ENCODE results near the gene NCLN.

The NCLN gene

GRCh38 chr19:3185461-3186159, at the start of gene NCLN:
Gene NCLN, plus strand, starts transcription at chr19:3185930. Its CDS starts 101 bp downstream, at chr19:3186031.
- Histone ChIP-seq H3K27ac (peak within 1 kb of the TSS; percentile 81 to 97 (median 92)), H3K9ac (peak within 1 kb of the TSS; percentile 89 to 99 (median 95)), H3K27me3 (no peaks in the 10 kb centered on the region), H3K36me3 (peaks cover 0 to 74% (median 34%) of the 10 kb centered on the region in 11 experiments; a peak in 17 of 22 replicates), H4K20me1 (peaks cover 0 to 92% (median 88%) of the 10 kb centered on the region in 11 experiments; a peak in 19 of 22 replicates), H3K4me3 (peak within 1 kb of the TSS; percentile 89 to 100 (median 98)), H3K4me1 (peaks cover 72 to 82% (median 80%) of the 10 kb centered on the region in 10 experiments), H3K4me2 (peak within 1 kb of the TSS; percentile 89 to 100 (median 99)), H3K9me3 (replicated peaks in 1 of 11) (no peaks in the 10 kb centered on the region)
- no peak for TF ChIP-seq Cebpa-rat (IDR thresholded peaks at IDR 0.05)

- no peak for TF ChIP-seq Cebpa-rat (IDR thresholded peaks at IDR 0.05)
- Histone ChIP-seq H3K4me3 (peak within 1 kb of the TSS; percentile 83 to 100 (median 99)), H3K4me2 (peak within 1 kb of the TSS; percentile 81 to 97 (median 93)), H3K27me3 (no peaks in the 10 kb centered on the region), H4K20me1 (no peaks in the 10 kb centered on the region; a peak in 1 of 22 replicates), H3K9ac (peak within 1 kb of the TSS; percentile 95 to 100 (median 98)), H3K27ac (peak within 1 kb of the TSS; percentile 93 to 99 (median 98)), H3K36me3 (peaks cover 0 to 27% (median 16%) of the 10 kb centered on the region in 11 experiments; a peak in 14 of 22 replicates), H3K4me1 (peaks cover 68 to 88% (median 80%) of the 10 kb centered on the region in 10 experiments), H3K9me3 (replicated peaks in 1 of 11) (peaks cover 0 to 14% (median 0%) of the 10 kb centered on the region in 11 experiments; a peak in 3 of 22 replicates)
These were observed 49.6 kb upstream of the NCLN start, which contains the start of gene GNA15 for GRCh38 chr19:3135961-3136683. Gene GNA15, plus strand, starts transcription at chr19:3136033. Its CDS starts 418 bp downstream, at chr19:3136451.

- Histone ChIP-seq H3K27me3 (no peaks in the 10 kb centered on the region), H3K9ac (peak overlapping the region; percentile 95 to 100 (median 98)), H3K36me3 (peaks cover 0 to 27% (median 16%) of the 10 kb centered on the region in 11 experiments; a peak in 14 of 22 replicates), H3K27ac (peak overlapping the region; percentile 93 to 99 (median 98)), H4K20me1 (no peaks in the 10 kb centered on the region; a peak in 1 of 22 replicates), H3K4me3 (peak overlapping the region; percentile 83 to 100 (median 99)), H3K4me2 (peak overlapping the region; percentile 81 to 97 (median 93)), H3K9me3 (replicated peaks in 1 of 11) (peaks cover 0 to 14% (median 0%) of the 10 kb centered on the region in 11 experiments; a peak in 3 of 22 replicates), H3K4me1 (peaks cover 68 to 89% (median 80%) of the 10 kb centered on the region in 10 experiments)
- TF ChIP-seq Cebpa-rat (IDR thresholded peaks at IDR 0.05), result no peak
These were observed 49.1 kb upstream of the NCLN start for GRCh38 chr19:3136684-3137055.

GRCh38 chr19:3137119-3137518, 48.6 kb upstream of the NCLN start:
- peak overlapping the region; percentile 93 to 99 (median 98) for H3K27ac ChIP-seq
- H3K4me1 ChIP-seq, result peaks cover 65 to 89% (median 80%) of the 10 kb centered on the region in 10 experiments
- peaks cover 0 to 14% (median 0%) of the 10 kb centered on the region in 11 experiments; a peak in 3 of 22 replicates for H3K9me3 ChIP-seq (replicated peaks in 1 of 11)
- peak overlapping the region; percentile 95 to 100 (median 98) for H3K9ac ChIP-seq
- no peaks in the 10 kb centered on the region; a peak in 1 of 22 replicates for H4K20me1 ChIP-seq
- peak overlapping the region; percentile 81 to 97 (median 93) for H3K4me2 ChIP-seq
- TF ChIP-seq Cebpa-rat (IDR thresholded peaks at IDR 0.05), result no peak
- H3K4me3 ChIP-seq, result peak overlapping the region; percentile 83 to 100 (median 99)
- H3K36me3 ChIP-seq, result peaks cover 0 to 27% (median 16%) of the 10 kb centered on the region in 11 experiments; a peak in 14 of 22 replicates
- no peaks in the 10 kb centered on the region for H3K27me3 ChIP-seq

- Histone ChIP-seq H3K4me2 (peak overlapping the region; percentile 81 to 97 (median 93)), H3K9ac (peak overlapping the region; percentile 95 to 100 (median 98); a peak in 20 of 22 replicates), H4K20me1 (no peaks in the 10 kb centered on the region; a peak in 1 of 22 replicates), H3K27me3 (no peaks in the 10 kb centered on the region), H3K36me3 (peaks cover 0 to 27% (median 16%) of the 10 kb centered on the region in 11 experiments; a peak in 14 of 22 replicates), H3K9me3 (replicated peaks in 1 of 11) (peaks cover 0 to 14% (median 0%) of the 10 kb centered on the region in 11 experiments; a peak in 3 of 22 replicates), H3K27ac (peak overlapping the region; percentile 35 to 99 (median 96); a peak in 21 of 22 replicates), H3K4me1 (peaks cover 66 to 89% (median 80%) of the 10 kb centered on the region in 10 experiments), H3K4me3 (peak overlapping the region; percentile 83 to 100 (median 99))
- no peak for TF ChIP-seq Cebpa-rat (IDR thresholded peaks at IDR 0.05)
These were observed 47.5 kb upstream of the NCLN start for GRCh38 chr19:3138268-3138667.

- Histone ChIP-seq H3K36me3 (peaks cover 0 to 27% (median 18%) of the 10 kb centered on the region in 11 experiments; a peak in 14 of 22 replicates), H3K9ac (peak overlapping the region; percentile 75 to 90 (median 81); a peak in 21 of 22 replicates), H3K27ac (peak overlapping the region; percentile 82 to 99 (median 94)), H4K20me1 (no peaks in the 10 kb centered on the region; a peak in 1 of 22 replicates), H3K4me2 (peak overlapping the region; percentile 71 to 97 (median 84)), H3K4me1 (peaks cover 68 to 91% (median 82%) of the 10 kb centered on the region in 10 experiments), H3K9me3 (replicated peaks in 1 of 11) (peaks cover 0 to 14% (median 0%) of the 10 kb centered on the region in 11 experiments; a peak in 3 of 22 replicates), H3K4me3 (peak overlapping the region in 7 of 10 experiments; percentile 4 to 93 (median 34); a peak in 9 of 20 replicates), H3K27me3 (no peaks in the 10 kb centered on the region)
- no peak for TF ChIP-seq Cebpa-rat (IDR thresholded peaks at IDR 0.05)
These were observed 45.1 kb upstream of the NCLN start for GRCh38 chr19:3140667-3141038.

GRCh38 chr19:3142292-3142670, 43.4 kb upstream of the NCLN start:
- Histone ChIP-seq H3K4me3 (peak overlapping the region in 5 of 10 experiments; percentile 4 to 53 (median 27); a peak in 8 of 20 replicates), H3K27ac (peak overlapping the region; percentile 82 to 99 (median 94)), H3K4me2 (peak overlapping the region; percentile 71 to 97 (median 84)), H3K27me3 (no peaks in the 10 kb centered on the region), H4K20me1 (peaks cover 0 to 10% (median 0%) of the 10 kb centered on the region in 11 experiments; a peak in 4 of 22 replicates), H3K9ac (peak overlapping the region; percentile 75 to 90 (median 81)), H3K36me3 (peaks cover 9 to 41% (median 26%) of the 10 kb centered on the region in 11 experiments; a peak in 16 of 22 replicates), H3K4me1 (peaks cover 82 to 100% (median 90%) of the 10 kb centered on the region in 10 experiments), H3K9me3 (replicated peaks in 1 of 11) (peaks cover 0 to 14% (median 0%) of the 10 kb centered on the region in 11 experiments; a peak in 3 of 22 replicates)
- no peak for TF ChIP-seq Cebpa-rat (IDR thresholded peaks at IDR 0.05)

GRCh38 chr19:3142781-3143337, 42.9 kb upstream of the NCLN start:
- Histone ChIP-seq H3K4me3 (peak overlapping the region in 5 of 10 experiments; percentile 4 to 53 (median 17); a peak in 6 of 20 replicates), H3K4me1 (peaks cover 83 to 100% (median 93%) of the 10 kb centered on the region in 10 experiments), H3K36me3 (peaks cover 9 to 43% (median 28%) of the 10 kb centered on the region in 11 experiments; a peak in 18 of 22 replicates), H3K27me3 (no peaks in the 10 kb centered on the region), H4K20me1 (peaks cover 0 to 10% (median 0%) of the 10 kb centered on the region in 11 experiments; a peak in 4 of 22 replicates), H3K27ac (peak overlapping the region; percentile 82 to 99 (median 94)), H3K9ac (peak overlapping the region; percentile 75 to 90 (median 81)), H3K9me3 (replicated peaks in 1 of 11) (peaks cover 0 to 14% (median 0%) of the 10 kb centered on the region in 11 experiments; a peak in 3 of 22 replicates), H3K4me2 (peak overlapping the region; percentile 71 to 97 (median 84))
- no peak for TF ChIP-seq Cebpa-rat (IDR thresholded peaks at IDR 0.05)
